Inflammatory macrophage (primary cell): ENCODE data around the gene CPT1B.
A peak's percentile ranks its signal among the peaks of the same experiment; 100 is the strongest.

ENCODE experiments used
- DNase-seq, 2 donors: peaks; one replicate each; pipeline ENCODE4 v3.0.0-alpha.2; 2020 to 2022

CPT1B gene

GRCh38 chr22:50568626-50569025 is 9.6 kb downstream of the CPT1B start:
- no peak for DNase-seq

- DNase-seq, result no peak
Observed at GRCh38 chr22:50567721-50568252, 10.4 kb downstream of the CPT1B start.

DNA sequence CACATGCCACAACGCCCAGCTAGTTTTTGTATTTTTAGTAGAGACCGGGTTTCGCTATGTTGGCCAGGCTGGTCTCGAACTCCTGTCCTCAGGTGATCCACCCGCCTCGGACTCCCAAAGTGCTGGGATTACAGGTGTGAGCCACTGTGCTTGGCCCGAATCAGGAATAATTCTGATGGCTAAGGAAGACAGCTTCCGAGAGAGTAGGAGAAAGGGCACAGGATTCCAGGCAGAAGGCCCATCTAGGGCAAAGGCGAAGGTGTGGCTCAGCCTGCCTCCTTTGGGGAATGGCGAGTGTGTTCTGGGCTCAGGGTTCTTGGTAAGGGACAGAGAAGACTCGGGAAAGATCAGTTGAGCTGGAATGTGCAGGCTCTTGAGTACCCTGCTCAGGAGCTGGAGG is 13.9 kb downstream of the CPT1B start:
- DNase-seq, result no peak

DNA sequence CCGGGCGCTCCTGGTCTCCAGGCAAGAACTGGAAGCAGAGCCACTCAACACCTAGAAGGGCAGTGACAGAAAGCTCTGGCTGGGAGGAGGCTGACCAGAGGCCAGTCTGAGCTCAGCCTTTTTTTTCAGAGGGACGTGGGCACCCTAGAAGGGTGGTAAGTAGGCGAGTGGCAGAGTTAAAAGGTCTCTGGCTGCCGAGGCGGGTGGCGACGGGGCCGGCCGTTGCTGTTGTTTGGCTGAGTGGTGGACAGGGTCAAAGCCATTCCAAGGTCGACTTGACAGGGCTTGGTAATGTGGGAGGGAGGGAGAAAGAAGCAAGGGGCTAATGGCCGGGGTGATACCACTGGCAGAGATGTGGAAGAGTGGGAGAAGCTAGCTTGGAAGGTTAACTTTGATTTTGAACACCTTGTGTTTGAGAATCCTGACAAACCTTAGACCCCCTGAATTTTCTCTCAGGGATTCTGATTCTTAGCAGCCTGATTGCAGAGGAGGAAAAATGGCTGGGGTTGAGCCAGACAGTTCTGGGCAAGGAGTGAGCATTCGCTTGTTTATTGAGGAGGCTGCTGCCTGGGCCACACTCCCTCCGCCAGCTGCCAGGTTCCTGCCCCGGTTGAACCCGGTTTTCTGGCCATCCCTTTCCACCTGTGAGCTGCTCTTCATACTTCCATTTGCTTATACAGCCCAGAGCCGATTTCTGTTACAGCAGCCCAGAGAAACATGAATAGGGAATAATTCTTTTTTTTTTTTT is 14.6 kb downstream of the CPT1B start:
- DNase-seq, result peak in 1 of 2 donors; percentile 23

DNA sequence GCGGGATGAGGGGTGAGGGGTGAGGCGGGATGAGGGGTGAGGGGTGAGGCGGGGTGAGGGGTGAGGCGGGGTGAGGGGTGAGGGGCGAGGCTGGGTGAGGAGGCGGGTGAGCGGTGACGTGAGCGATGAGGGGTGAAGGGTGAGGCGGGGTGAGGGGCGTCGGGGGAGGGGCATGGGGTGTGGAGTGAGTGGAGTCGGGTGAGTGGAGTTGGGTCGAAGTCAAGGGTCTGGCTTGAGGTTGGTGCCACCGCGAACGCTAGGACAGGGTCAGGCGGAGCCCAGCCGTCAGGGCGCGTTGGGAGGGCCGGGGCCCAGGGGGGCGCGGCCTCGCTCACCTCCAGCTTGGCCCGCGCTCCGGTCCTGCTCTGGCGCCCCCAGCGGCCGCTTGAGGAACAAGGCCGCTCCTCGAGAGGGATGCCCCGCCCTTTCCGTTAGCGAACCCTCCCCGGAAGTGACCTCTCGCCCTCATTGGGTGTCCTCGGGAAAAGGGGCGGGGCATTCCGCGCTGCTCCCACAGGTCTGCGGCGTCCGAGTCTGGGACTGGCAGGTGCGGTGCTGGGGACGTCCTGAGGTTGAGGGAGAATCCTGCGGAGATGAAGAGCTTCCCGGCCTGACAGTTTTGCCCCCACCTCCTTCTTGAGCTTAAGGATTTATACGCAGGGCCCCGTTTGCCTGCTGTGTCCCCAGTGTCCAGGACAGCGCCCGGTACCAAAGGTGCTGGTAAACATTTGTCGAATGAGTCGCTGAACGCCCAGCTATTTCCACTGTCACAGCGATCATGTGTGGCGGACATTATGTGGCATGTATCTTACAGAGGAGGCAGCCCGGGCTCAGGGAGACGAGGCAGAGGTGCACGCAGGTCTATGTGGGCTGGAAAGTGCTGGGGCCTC is 15.5 kb downstream of the CPT1B start, which contains the start of gene SYCE3:
TSS of gene SYCE3 (minus strand) at position 397 of the 890 bp plus-strand sequence. CDS start 6,514 bp downstream, outside the sequence.
- peak; percentile 96 to 97 for DNase-seq

DNA sequence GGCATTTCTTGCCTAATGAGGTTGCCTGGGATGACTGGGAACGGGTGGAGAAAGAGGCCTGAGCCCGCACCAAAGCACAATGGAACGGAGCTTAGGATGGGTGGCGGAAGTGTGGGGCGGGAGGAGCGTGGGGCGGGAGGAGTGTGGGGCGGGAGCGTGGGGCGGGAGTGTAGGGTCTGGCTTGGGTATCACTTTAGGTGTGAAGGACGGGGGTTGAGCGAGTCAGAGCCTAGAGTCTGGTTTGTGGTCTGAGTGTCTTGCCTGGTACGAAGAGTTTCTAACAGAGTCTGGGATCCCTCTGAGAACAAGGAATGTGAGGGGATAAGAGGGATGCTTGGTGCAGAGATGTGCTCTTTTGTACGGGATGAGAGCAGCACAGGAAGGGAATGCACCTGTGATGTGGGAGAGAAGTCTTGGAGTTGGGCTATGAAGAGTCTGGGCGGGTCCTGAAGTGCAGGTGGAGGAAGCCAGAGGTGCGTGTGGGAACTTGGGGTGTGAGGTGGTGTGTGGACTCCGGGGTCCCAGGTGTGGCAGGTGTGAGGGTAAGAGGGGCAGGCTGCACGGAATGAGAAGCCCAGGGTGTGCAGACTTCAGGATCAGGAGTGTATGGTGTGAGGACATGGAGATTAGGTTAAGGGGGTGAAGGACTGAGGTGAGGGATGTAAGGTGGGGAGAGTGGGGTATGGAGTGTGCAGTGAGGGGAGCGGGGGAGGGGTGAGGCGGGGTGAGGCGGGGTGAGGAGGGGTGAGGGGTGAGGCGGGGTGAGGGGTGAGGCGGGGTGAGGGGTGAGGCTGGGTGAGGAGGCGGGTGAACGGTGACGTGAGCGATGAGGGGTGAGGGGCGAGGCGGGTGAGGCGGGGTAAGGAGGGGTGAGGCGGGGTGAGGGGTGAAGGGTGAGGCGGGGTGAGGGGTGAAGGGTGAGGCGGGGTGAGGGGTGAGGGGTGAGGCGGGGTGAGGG is 16.5 kb downstream of the CPT1B start:
- DNase-seq, result no peak

- no peak for DNase-seq
Observed at GRCh38 chr22:50560034-50560433, 18.2 kb downstream of the CPT1B start.

DNA sequence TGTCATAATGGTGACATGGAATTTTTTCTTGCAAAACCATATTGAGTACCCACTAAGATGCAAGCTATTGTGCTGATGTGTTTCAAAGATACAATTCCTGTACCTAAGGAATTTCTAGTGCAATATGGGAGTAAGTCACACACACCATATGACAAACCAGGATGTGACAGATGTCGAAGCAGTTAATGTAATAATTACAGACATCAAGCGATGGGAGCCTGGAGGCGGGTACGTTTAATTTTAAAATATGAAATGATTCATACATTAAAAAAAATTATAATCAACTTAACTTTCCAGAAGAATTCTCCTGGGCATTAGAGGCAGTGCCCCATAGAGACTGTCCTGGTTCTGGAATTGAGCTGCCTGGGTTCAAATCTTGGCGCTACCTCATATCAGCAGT is 21.5 kb downstream of the CPT1B start:
- no peak for DNase-seq

DNA sequence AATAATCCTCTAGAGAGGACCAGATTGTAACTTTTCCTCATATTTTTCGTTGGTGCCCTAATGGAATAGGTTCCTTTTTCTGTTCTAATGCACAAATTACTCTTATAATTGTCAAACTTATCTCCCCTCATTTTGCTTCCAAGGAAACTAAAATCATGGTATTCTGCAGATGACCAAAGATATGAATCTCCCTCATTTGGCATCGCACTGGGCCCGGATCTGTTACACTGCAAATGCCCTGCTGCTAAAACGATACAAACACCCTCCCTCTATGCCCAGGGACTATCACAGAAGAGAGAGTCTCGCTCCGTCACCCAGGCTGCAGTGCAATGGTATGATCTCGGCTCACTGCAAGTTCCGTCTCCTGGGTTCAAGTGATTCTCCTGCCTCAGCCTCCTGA is 24.9 kb downstream of the CPT1B start:
- DNase-seq, result no peak

DNA sequence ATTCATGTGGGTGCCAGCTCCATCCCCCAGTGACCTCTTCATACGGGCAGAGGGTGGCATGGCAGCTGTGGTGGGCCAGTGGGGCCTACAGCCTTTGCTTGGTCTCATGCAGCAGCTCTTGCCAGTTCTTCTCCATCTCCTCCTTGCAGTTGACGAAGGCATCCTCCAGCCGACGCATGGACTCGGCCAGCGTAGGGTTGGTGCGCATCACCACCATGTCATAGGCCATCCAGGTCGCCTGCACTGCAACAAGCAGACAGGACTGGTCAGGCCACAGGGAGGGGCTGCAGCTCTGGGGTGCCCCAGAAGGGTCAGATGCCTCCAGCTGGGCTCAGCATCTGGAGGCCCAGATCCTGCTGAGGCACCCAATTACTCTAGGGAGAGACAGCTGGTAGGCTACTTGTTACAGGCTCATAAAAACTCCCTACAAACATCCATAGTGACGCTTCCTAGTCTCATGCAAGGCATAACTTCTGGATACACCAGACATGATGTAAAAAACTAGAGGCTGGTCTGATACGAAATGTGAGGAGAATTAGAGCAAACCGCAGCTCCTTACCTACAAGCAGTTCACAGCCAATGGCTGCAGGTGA is 27.0 kb downstream of the CPT1B start:
- DNase-seq, result no peak

DNA sequence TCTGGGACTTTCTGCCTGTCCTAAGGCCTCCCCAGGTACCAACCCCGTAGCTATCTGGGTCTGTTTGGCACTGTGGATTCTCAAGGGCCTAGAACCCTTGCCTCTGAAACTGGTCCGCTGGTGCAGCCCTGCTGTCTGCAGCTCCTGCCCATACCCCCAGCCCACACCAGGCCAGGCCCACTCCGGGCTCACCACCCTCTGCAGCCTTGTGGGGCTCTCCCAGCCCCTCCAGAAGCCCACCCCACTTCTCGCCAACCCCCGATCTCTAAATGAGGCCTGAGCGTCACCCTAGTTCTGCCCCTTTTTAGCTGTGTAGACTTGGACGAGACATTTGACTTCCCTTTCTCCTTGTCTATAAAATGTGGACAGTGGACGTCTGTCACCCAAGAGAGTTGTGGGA is 27.8 kb downstream of the CPT1B start:
- no peak for DNase-seq

DNA sequence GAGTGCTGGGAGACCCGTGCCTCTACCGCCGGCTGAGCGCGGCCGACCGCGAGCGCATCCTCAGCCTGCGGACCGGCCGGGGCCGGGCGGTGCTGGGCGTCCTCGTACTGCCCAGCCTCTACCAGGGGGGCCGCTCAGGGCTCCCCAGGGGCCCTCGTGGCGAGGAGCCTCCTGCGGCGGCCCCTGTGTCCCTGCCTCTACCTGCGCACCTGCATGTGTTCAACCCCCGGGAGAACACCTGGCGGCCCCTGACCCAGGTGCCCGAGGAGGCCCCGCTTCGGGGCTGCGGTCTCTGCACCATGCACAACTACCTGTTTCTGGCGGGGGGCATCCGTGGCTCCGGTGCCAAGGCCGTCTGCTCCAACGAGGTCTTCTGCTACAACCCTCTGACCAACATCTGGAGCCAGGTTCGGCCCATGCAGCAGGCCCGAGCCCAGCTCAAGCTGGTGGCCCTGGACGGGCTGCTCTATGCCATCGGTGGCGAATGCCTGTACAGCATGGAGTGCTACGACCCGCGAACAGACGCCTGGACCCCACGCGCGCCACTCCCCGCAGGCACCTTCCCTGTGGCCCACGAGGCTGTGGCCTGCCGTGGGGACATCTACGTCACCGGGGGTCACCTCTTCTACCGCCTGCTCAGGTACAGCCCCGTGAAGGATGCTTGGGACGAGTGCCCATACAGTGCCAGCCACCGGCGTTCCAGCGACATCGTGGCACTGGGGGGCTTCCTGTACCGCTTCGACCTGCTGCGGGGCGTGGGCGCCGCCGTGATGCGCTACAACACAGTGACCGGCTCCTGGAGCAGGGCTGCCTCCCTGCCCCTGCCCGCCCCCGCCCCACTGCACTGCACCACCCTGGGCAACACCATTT is 29.1 kb downstream of the CPT1B start:
- no peak for DNase-seq

GRCh38 chr22:50548040-50548920 is 29.9 kb downstream of the CPT1B start:
- no peak for DNase-seq

DNA sequence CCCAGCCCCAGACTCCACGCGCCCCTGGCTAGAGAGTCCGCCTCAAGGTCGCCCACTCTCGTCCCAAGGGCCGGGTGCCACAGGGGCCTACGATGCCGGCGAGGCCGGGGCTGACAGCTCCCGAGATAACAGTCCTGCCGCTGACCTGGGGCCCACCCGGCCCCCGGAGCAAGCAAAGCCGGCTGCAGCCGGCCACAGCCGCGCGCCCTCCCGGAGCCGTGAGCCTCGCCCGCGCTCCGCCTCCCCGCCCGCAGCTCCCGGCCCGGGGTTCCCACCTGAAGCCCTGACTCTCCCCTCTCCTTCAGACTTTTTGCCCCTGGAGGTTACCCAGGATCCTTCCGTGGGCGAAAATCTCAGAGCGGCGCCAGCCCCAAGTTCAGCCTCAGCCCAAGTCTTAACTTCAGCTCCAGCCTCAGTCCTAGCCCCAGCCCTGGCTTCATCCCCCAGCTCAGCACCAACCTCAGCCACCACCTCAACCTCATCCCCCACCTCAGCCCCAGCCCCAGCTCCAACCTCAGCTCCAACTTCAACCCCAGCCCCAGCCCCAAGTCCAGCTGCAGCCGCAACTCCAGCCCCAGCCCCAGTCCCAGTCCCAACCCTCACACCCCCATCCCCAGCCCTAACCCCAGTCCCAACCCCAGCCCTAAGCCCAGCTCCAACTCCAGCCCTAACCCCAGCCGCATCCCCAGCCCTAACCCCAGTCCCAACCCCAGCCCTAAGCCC is 30.8 kb downstream of the CPT1B start:
- no peak for DNase-seq

DNA sequence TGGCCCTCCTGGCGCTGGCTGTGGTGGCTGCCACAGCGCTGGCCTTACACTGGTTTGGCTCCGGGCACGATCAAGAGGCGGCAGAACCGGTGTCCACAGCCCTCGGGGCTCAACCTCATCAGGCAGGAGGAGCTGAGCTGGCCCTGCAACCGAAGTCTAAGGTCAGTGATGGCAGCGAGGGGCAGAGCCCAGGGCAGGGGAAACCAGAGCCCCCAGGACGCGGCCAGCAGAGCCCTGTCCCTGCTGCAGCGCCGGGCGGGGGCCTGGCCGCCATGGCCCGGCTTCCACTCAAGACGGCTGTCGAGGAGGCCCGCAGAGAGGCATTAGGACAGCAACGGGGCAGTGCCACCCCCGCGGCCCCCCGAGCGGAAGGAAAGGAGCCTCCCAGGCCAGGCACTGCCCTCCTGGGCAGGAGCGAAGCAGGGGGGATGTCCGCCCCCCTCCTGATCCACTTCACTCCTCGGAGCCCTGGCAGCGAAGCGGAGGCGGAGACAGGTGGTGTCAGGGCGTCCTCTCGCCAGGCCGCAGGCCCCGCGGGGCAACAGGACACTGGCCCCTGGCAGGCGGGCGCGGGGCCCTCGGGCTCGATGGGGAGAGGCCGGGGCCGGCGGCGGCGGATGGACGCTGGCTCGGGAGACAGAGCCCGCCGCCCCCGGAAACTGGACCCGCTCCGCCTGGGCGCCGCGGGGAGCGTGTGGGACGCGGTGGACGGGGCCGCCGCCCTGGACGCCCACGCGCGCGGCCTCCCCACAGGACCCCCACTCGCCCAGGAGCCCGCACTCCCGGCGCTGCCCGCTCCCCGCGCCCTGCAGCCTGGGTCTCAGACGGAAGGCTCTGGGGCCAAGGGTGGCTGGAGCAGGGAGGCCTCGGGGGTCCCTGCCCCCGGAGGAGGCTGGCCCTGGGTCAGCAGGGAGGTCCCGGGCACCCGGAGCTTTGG is 31.6 kb downstream of the CPT1B start:
- no peak for DNase-seq

DNA sequence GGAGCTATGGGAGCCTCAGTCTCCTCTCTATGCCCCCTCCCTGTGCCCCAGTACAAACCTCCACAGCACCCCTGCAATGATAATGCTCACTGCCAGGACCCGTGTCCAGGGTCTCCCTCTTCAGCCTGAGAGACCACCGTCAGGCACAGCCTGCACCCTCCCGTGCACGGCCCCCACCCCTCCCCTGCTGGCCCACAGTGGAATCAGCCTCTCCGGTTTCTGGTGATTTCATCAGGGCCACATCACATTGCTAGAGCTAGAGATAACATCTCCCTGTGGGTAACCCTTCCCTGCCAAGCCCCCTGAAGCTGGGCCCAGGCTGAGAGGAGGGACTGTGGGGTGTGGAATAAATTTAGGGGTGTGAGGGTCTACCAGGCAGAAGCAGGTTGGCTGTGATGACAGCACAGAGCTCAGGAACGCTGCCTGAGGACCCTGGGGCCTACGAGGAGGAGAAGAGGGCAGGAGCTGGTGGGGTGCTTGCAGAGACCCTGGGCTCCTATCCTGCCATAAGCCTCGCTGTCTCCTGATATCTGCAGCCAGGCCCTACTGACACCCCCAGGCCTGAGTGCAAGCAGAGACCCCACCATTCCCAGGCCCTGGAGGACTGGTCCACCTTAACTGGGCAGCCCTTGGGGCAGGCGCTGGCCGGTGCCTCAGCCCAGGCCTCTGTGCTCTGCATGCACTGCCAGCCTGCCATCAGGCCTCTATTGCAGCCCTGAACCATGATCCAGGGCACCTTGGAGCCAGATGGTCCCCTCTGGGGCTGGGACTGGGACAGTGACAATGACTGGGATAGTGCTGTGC is 32.5 kb downstream of the CPT1B start, which contains the start of gene KLHDC7B:
TSS of gene KLHDC7B (plus strand) at position 378 of the 804 bp plus-strand sequence. CDS start at position 723, 345 bp downstream.
- no peak for DNase-seq

DNA sequence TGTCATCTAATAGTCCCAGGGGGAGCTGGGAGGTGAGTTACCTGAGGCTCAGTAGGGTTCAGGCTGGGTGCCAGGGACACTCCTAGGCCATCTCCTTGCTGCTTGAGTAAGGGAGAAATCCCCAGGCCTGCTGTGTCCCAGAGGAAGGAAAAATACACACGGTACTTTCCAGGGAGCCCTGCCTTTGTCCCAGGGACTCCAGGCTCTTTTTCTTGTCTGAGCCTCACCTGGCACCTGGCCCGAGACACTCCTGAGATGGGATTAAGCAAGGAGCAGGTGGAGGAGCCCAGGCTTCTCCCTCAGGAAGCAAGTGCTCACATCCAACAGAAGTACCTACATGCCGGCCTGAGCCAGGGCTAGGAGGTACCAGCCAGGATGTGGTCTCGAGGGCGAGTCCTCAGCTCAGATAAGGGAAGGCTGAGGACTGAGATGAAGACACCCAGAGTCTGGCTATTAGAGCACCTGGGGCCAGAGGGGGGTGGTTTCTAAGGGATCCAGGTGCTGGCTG is 33.4 kb downstream of the CPT1B start:
- DNase-seq, result no peak
